B cell (primary cell): ENCODE measurements around the gene HEBP2. TPM values are rescaled to one million over a fixed set of nuclear protein-coding genes. Genes with fewer than 3 reads are reported as not detected.

Experiments
- ATAC-seq: fragments of 200-7000 bp; cut with Tn5 transposase; one replicate; pipeline ENCODE4 v1.10.0; 2021; ENCODE audit warnings: low read depth, mild to moderate bottlenecking, moderate number of reproducible peaks, moderate library complexity
- CTCF ChIA-PET: fragments of 350-600 bp; sonication (Branson Sonifier 250); formaldehyde crosslinking; loops from one replicate; lab custom pipeline; 2021; ENCODE audit warnings: antibody characterized with exemption, inconsistent platforms; lab: Charles Lee
- POLR2A ChIA-PET: fragments of 350-600 bp; sonication (Branson Sonifier 250); formaldehyde crosslinking; loops from one replicate; lab custom pipeline; 2021; ENCODE audit warnings: antibody characterized with exemption; lab: Charles Lee
- DNase-seq: peaks from one replicate; pipeline ENCODE4 v3.0.0; 2013
- H2AFZ ChIP-seq: 2 replicates; pipeline ENCODE4 v1.6.1; 2012; ENCODE audit warnings: mild to moderate bottlenecking, low read depth, low read length; ENCODE audit not compliant: insufficient read depth, poor library complexity, severe bottlenecking
- H3K27ac ChIP-seq, 2 donors: 1 replicate in 1 of 2; 2 replicates in 1 of 2; pipeline ENCODE4 v1.5.1; 2012 to 2013; ENCODE audit warnings: low read length in 2 of 2, mild to moderate bottlenecking in 2 of 2, moderate library complexity in 1 of 2
- H3K27me3 ChIP-seq, 4 experiments: fragments of 200-600 bp in 1 of 4; sonication (generic) in 1 of 4; replicated peaks in 1 of 4; 1 replicate in 2 of 4; 2 replicates in 2 of 4; pipeline versions ENCODE4 v1.6.1 to v1.7.0; 2013 to 2016; ENCODE audit warnings: low read length in 3 of 4, mild to moderate bottlenecking in 2 of 4, mixed read lengths in 1 of 4, moderate library complexity in 1 of 4; ENCODE audit not compliant: insufficient read depth in 4 of 4, control insufficient read depth in 3 of 4; ENCODE audit errors: control extremely low read depth in 1 of 4
- H3K36me3 ChIP-seq, 2 experiments: replicated peaks in 1 of 2; 1 replicate in 1 of 2; 2 replicates in 1 of 2; pipeline versions ENCODE4 v1.6.1 to v1.7.1; 2013; ENCODE audit warnings: low read length in 1 of 2; ENCODE audit not compliant: insufficient read depth in 2 of 2, control insufficient read depth in 1 of 2; ENCODE audit errors: control extremely low read depth in 1 of 2, extremely low read depth in 1 of 2
- H3K4me1 ChIP-seq, 2 donors: fragments of 200-600 bp in 1 of 2; sonication (generic) in 1 of 2; 1 replicate in 1 of 2; 2 replicates in 1 of 2; pipeline versions ENCODE4 v1.5.1 to v1.6.1; 2013 to 2017; ENCODE audit warnings: low read length in 2 of 2; ENCODE audit not compliant: control insufficient read depth in 2 of 2, insufficient read depth in 2 of 2
- H3K4me2 ChIP-seq: replicated peaks from 2 replicates; pipeline ENCODE3; 2012; ENCODE audit warnings: mild to moderate bottlenecking, low read depth, low read length; ENCODE audit not compliant: poor library complexity, severe bottlenecking
- H3K4me3 ChIP-seq, 5 experiments: fragments of 200-600 bp in 1 of 5; sonication (generic) in 1 of 5; 1 replicate in 3 of 5; 2 replicates in 2 of 5; pipeline versions ENCODE4 v1.5.1 to v1.7.0; 2011 to 2016; ENCODE audit warnings: low read length in 4 of 5, mild to moderate bottlenecking in 4 of 5, low read depth in 2 of 5, control low read depth in 1 of 5, moderate library complexity in 1 of 5; ENCODE audit not compliant: insufficient read depth in 1 of 5; ENCODE audit errors: control extremely low read depth in 1 of 5, extremely low read depth in 1 of 5
- H3K79me2 ChIP-seq: fragments of 200-600 bp; sonication (generic); one replicate; pipeline ENCODE4 v1.6.0; 2016; ENCODE audit warnings: low read length; ENCODE audit not compliant: control insufficient read depth, insufficient read depth
- H3K9ac ChIP-seq: fragments of 200-600 bp; sonication (generic); 2 replicates; pipeline ENCODE4 v1.6.1; 2017; ENCODE audit warnings: mild to moderate bottlenecking, low read length, moderate library complexity
- H3K9me3 ChIP-seq, 3 donors: one replicate each; pipeline versions ENCODE4 v1.6.1 to v1.7.1; 2013; ENCODE audit warnings: low read length in 2 of 3; ENCODE audit not compliant: control insufficient read depth in 2 of 3, insufficient read depth in 1 of 3; ENCODE audit errors: control extremely low read depth in 1 of 3
- H4K20me1 ChIP-seq: 2 replicates; pipeline ENCODE4 v1.6.0; 2012; ENCODE audit warnings: mild to moderate bottlenecking, low read length; ENCODE audit not compliant: insufficient read depth, control insufficient read depth, poor library complexity, severe bottlenecking
- H3K27ac Mint-ChIP-seq: one replicate; pipeline ENCODE4 v1.8.0; 2021; ENCODE audit warnings: mixed read lengths
- H3K27me3 Mint-ChIP-seq: one replicate; pipeline ENCODE4 v1.8.0; 2021; ENCODE audit warnings: mixed read lengths
- H3K4me1 Mint-ChIP-seq: one replicate; pipeline ENCODE4 v1.8.0; 2021; ENCODE audit warnings: mixed read lengths
- H3K4me3 Mint-ChIP-seq: one replicate; pipeline ENCODE4 v1.8.0; 2021; ENCODE audit warnings: mixed read lengths
- H3K9me3 Mint-ChIP-seq: one replicate; pipeline ENCODE4 v1.8.0; 2022; ENCODE audit warnings: mixed read lengths; ENCODE audit not compliant: insufficient read depth
- CTCF ChIP-seq: fragments of 200-600 bp; IDR thresholded peaks from one replicate; pipeline ENCODE4 v1.8.0; 2022; ENCODE audit warnings: antibody characterized with exemption, mild to moderate bottlenecking
- EZH2 ChIP-seq: IDR thresholded peaks from 2 replicates; pipeline ENCODE4 v1.6.1; 2012; ENCODE audit warnings: borderline replicate concordance, low read depth, mild to moderate bottlenecking, moderate library complexity, low read length; ENCODE audit not compliant: insufficient read depth, poor library complexity, severe bottlenecking
- WGBS: methylation state at CpG from one replicate; pipeline ENCODE4 v1.1.5; 2013; ENCODE audit warnings: missing lambda C conversion rate; ENCODE audit not compliant: insufficient coverage; 5-methylcytosine and 5-hydroxymethylcytosine counted together
- intact Hi-C: fragments of 100-400 bp; cut with micrococcal nuclease; formaldehyde crosslinking; loops from one replicate; pipeline ENCODE4 v1.10.0; 2022
- polyA plus RNA-seq: library from polyadenylated mRNA; depleted of rRNA; stranded (reverse); fragments of >200 nt; gene quantifications from 2 replicates; pipeline ENCODE4 v1.2.3, GENCODE V29; 2012
- total RNA-seq, 2 donors: library from RNA; stranded (reverse); fragments of 120-200 nt in 1 of 2; gene quantifications; 1 replicate in 1 of 2; 2 replicates in 1 of 2; pipeline versions ENCODE4 v1.2.3 to v1.2.4, GENCODE V29; 2013 to 2022

The HEBP2 gene
- total and polyA plus RNA-seq, 2 donors (not counting 1 experiment from before 2014, with no cell fraction given), result 12.4 to 35.1 TPM

- H3K36me3 ChIP-seq, result peaks cover 9 to 71% of the 10 kb centered on the region in 2 experiments
- no peak overlapping the region for H3K9ac ChIP-seq
- no peak overlapping the region for H3K4me3 ChIP-seq
- ATAC-seq (no peak), DNase-seq (no peak)
- 91% methylated on average over 4 of the region's 6 CpGs for WGBS
- no peaks in the 10 kb centered on the region for H3K79me2 ChIP-seq
- no peak overlapping the region for H3K27ac ChIP-seq
- H4K20me1 ChIP-seq, result no peaks in the 10 kb centered on the region
- no peak overlapping the region for H2AFZ ChIP-seq
- POLR2A ChIA-PET, result no interaction called here
- no peaks in the 10 kb centered on the region for H3K9me3 ChIP-seq
- no peak overlapping the region for H3K4me2 ChIP-seq
- Mint-ChIP-seq H3K27me3 (no peaks in the 10 kb centered on the region), H3K4me3 (no peak overlapping the region), H3K4me1 (peaks cover 2% of the 10 kb centered on the region), H3K9me3 (no peaks in the 10 kb centered on the region), H3K27ac (no peak overlapping the region)
- CTCF ChIA-PET, result interaction anchor here (1.3 kb wide), 1 partner anchor 107 kb away, joined by 4 read pairs; no protein-coding TSS in a partner anchor
- TF ChIP-seq CTCF (no peak), EZH2 (no peak)
- H3K27me3 ChIP-seq, result no peaks in the 10 kb centered on the region
- H3K4me1 ChIP-seq, result no peaks in the 10 kb centered on the region
- intact Hi-C loops, result no loop called here
These were observed 7.2 kb downstream of the HEBP2 start for GRCh38 chr6:138410972-138411880.

- Mint-ChIP-seq H3K27ac (no peak overlapping the region), H3K4me1 (no peaks in the 10 kb centered on the region), H3K27me3 (no peaks in the 10 kb centered on the region), H3K9me3 (no peaks in the 10 kb centered on the region), H3K4me3 (no peak overlapping the region)
- Histone ChIP-seq H3K9ac (no peak overlapping the region), H3K4me3 (no peak overlapping the region), H3K4me1 (no peaks in the 10 kb centered on the region), H4K20me1 (no peaks in the 10 kb centered on the region), H3K27ac (no peak overlapping the region), H3K27me3 (no peaks in the 10 kb centered on the region), H2AFZ (no peak overlapping the region), H3K9me3 (no peaks in the 10 kb centered on the region), H3K36me3 (peaks cover 7 to 49% of the 10 kb centered on the region in 2 experiments), H3K79me2 (no peaks in the 10 kb centered on the region), H3K4me2 (no peak overlapping the region)
- POLR2A ChIA-PET, result no interaction called here
- intact Hi-C loops, result no loop called here
- ATAC-seq (no peak), DNase-seq (no peak)
- no peak for TF ChIP-seq EZH2
- TF ChIP-seq CTCF, result no peak
- WGBS, result 95% methylated on average over 5 of the region's 5 CpGs
- CTCF ChIA-PET, result interaction anchor here (0.6 to 1.5 kb wide), 3 partner anchors 11 to 103 kb away, joined by 3 read pairs; partner anchors contain the start of gene HEBP2
These were observed 11.1 kb downstream of the HEBP2 start for GRCh38 chr6:138415125-138415524.
